ENCODE measurements around the gene CNOT1.
"Not testable (repeated sequence)": the region's sequence is repeated elsewhere in the genome, so short reads cannot be mapped to it uniquely, and the experiment has no call there.

The CNOT1 gene

GRCh38 chr16:58637021-58637420, 7.4 kb upstream of the CNOT1 start:
- not testable (repeated sequence) for DNase-seq

GRCh38 chr16:58636466-58636865, 6.8 kb upstream of the CNOT1 start:
- DNase-seq: no peak

GRCh38 chr16:58635502-58635901, 5.9 kb upstream of the CNOT1 start:
- no peak for DNase-seq

- DNase-seq: no peak
Observed at GRCh38 chr16:58634265-58634802, 4.7 kb upstream of the CNOT1 start.

GRCh38 chr16:58628845-58629732, 537 bp downstream of the CNOT1 start:
- peak; percentile 60 for DNase-seq

- DNase-seq: no peak
Observed at GRCh38 chr16:58624209-58624608, 5.4 kb downstream of the CNOT1 start.

GRCh38 chr16:58620396-58620795, 9.2 kb downstream of the CNOT1 start:
- DNase-seq: no peak

- no peak for DNase-seq
Observed at GRCh38 chr16:58615280-58615679, 14.3 kb downstream of the CNOT1 start.

GRCh38 chr16:58614860-58615259, 14.8 kb downstream of the CNOT1 start:
- no peak for DNase-seq

- no peak for DNase-seq
Observed at GRCh38 chr16:58614212-58614611, 15.4 kb downstream of the CNOT1 start.

GRCh38 chr16:58612965-58613364, 16.7 kb downstream of the CNOT1 start:
- DNase-seq: not testable (repeated sequence)

GRCh38 chr16:58608601-58609136, 21.0 kb downstream of the CNOT1 start:
- DNase-seq: no peak

- no peak for DNase-seq
Observed at GRCh38 chr16:58605562-58605961, 24.1 kb downstream of the CNOT1 start.

- no peak for DNase-seq
Observed at GRCh38 chr16:58591083-58591482, 38.5 kb downstream of the CNOT1 start.

GRCh38 chr16:58589326-58589905, 40.2 kb downstream of the CNOT1 start:
- no peak for DNase-seq

GRCh38 chr16:58588406-58588805, 41.2 kb downstream of the CNOT1 start:
- DNase-seq: no peak

GRCh38 chr16:58586340-58587030, 43.1 kb downstream of the CNOT1 start:
- no peak for DNase-seq

GRCh38 chr16:58584831-58585505, 44.7 kb downstream of the CNOT1 start:
- DNase-seq: no peak

GRCh38 chr16:58582971-58583765, 46.5 kb downstream of the CNOT1 start:
- no peak for DNase-seq

- DNase-seq: no peak
Observed at GRCh38 chr16:58582133-58582532, 47.5 kb downstream of the CNOT1 start.

- DNase-seq: no peak
Observed at GRCh38 chr16:58579587-58579986, 50.0 kb downstream of the CNOT1 start.

GRCh38 chr16:58578642-58579041, 51.0 kb downstream of the CNOT1 start:
- no peak for DNase-seq

Data from activated naive CD4-positive, alpha-beta T cell treated with Interleukin-2 at 50 U/mL for 16 hours (primary cell).